ENCODE results near the gene KIRREL1.

DNA sequence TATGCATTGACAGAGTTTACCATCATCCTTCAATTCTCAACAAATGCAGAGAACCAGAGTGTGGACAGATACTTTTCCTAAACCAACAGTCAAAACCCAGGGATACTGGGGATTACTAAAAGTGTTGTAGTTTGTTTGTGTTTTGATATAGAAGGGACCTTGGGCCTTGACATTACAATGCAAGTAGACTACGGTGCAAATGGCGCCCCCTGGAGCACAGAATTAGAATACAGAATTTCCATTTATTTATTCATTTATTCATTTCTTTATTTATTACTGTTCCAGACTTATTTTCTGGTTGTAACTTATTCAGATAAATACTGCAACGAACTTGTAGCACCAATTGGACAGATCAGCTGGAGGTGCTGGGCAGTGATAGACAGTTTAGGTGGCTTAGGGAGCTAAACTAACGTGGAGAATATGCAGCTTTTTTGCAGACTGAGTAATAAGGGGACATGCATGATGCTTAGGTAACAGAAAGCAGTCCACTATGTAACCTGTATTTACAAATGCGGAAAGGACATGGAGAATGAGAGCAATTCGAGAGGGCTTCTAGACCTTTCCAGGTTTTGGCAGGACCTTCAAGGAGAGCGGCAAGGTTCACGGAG, 42.6 kb downstream of the KIRREL1 start:
- TF ChIP-seq, protein P1, sequence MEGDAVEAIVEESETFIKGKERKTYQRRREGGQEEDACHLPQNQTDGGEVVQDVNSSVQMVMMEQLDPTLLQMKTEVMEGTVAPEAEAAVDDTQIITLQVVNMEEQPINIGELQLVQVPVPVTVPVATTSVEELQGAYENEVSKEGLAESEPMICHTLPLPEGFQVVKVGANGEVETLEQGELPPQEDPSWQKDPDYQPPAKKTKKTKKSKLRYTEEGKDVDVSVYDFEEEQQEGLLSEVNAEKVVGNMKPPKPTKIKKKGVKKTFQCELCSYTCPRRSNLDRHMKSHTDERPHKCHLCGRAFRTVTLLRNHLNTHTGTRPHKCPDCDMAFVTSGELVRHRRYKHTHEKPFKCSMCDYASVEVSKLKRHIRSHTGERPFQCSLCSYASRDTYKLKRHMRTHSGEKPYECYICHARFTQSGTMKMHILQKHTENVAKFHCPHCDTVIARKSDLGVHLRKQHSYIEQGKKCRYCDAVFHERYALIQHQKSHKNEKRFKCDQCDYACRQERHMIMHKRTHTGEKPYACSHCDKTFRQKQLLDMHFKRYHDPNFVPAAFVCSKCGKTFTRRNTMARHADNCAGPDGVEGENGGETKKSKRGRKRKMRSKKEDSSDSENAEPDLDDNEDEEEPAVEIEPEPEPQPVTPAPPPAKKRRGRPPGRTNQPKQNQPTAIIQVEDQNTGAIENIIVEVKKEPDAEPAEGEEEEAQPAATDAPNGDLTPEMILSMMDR (IDR thresholded peaks at IDR 0.05; ENCODE audit: low read length) = peak; percentile 57
- TF ChIP-seq EZH2 (IDR thresholded peaks at IDR 0.05; ENCODE audit: borderline replicate concordance, low read length) = no peak
